Left ventricle myocardium inferior (tissue), 1 donor: ENCODE data around the gene SMPDL3A. TPM values are rescaled to one million over a fixed set of nuclear protein-coding genes. Genes with fewer than 3 reads are reported as not detected.

Experiments
- DNase-seq: peaks from one replicate; pipeline ENCODE4 v3.0.0-alpha.2; 2020
- H3K27ac ChIP-seq: fragments of 200-600 bp; replicated peaks from 2 replicates; pipeline ENCODE4 v1.8.0; 2021
- H3K27me3 ChIP-seq: fragments of 200-600 bp; 2 replicates; pipeline ENCODE4 v1.8.0; 2021; ENCODE audit warnings: low read depth
- H3K36me3 ChIP-seq: fragments of 200-600 bp; 2 replicates; pipeline ENCODE4 v1.8.0; 2021
- H3K4me1 ChIP-seq: fragments of 200-600 bp; 2 replicates; pipeline ENCODE4 v1.8.0; 2021
- H3K4me3 ChIP-seq: fragments of 200-600 bp; 2 replicates; pipeline ENCODE4 v1.8.0; 2021; ENCODE audit warnings: mild to moderate bottlenecking, moderate library complexity
- H3K9me3 ChIP-seq: fragments of 200-600 bp; replicated peaks from 2 replicates; pipeline ENCODE4 v1.8.0; 2021
- intact Hi-C: fragments of 100-400 bp; cut with micrococcal nuclease; formaldehyde crosslinking; loops from one replicate; pipeline ENCODE4 v1.11.0; 2022
- total RNA-seq: library from RNA; stranded (reverse); fragmentation: NEBNext Ultra II Directional; extraction: Animal tissue kit (Norgen Biotek cat#: 25700); gene quantifications from one replicate; pipeline ENCODE4 v1.2.1, GENCODE V29; 2021
- TF ChIP-seq, protein P1 (sequence below): fragments of 200-600 bp; IDR thresholded peaks from 2 replicates; pipeline ENCODE4 v1.8.0; 2021; ENCODE audit warnings: antibody characterized with exemption, mild to moderate bottlenecking, borderline replicate concordance
- donor health status: DM: no; HTN: yes; CAD: no; lungs with severe emphysema.

SMPDL3A gene
- total RNA-seq, 1 donor from 2014 or later, result 3.8 TPM

DNA sequence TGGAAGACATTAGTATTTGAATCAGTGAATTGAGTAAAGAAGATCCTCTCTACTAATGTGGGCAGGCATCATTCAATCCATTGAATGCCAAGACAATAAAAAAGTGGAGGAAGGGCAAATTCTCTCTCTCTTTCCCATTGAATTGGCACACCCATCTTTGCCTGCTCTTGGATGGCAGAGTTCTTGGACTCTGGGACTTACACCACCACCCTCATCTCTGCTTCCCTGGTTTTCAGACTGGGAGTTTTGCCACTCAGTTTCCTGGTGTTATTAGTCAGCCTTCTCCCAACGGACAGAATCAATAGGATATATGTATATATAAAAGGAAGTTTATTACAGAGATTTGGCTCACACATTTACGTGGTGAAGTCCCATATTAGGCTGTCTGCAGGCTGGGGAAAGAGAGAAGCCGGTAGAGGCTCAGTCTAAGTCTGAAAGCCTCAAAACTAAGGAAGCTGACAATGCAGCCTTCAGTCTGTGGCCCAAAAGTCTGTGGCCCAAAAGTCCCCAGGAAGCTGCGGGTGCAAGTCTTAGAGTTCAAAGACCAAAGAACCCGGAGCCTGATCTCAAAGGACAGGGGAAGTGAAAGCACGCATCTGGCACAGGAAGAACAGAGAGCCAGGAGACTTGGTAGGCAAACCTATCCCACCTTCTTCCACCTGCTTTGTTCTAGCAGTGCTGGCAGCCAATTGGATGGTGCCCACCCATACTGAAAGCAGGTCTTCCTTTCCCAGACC, 64.4 kb downstream of the SMPDL3A start:
- intact Hi-C loops, result no loop called here
- Histone ChIP-seq H3K4me3 (no peak overlapping the region), H3K4me1 (no peaks in the 10 kb centered on the region), H3K27me3 (peaks cover 30% of the 10 kb centered on the region), H3K27ac (no peak overlapping the region), H3K9me3 (no peaks in the 10 kb centered on the region), H3K36me3 (no peaks in the 10 kb centered on the region)
- TF ChIP-seq, protein P1, sequence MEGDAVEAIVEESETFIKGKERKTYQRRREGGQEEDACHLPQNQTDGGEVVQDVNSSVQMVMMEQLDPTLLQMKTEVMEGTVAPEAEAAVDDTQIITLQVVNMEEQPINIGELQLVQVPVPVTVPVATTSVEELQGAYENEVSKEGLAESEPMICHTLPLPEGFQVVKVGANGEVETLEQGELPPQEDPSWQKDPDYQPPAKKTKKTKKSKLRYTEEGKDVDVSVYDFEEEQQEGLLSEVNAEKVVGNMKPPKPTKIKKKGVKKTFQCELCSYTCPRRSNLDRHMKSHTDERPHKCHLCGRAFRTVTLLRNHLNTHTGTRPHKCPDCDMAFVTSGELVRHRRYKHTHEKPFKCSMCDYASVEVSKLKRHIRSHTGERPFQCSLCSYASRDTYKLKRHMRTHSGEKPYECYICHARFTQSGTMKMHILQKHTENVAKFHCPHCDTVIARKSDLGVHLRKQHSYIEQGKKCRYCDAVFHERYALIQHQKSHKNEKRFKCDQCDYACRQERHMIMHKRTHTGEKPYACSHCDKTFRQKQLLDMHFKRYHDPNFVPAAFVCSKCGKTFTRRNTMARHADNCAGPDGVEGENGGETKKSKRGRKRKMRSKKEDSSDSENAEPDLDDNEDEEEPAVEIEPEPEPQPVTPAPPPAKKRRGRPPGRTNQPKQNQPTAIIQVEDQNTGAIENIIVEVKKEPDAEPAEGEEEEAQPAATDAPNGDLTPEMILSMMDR, result no peak
- no peak for DNase-seq

Other genes starting within 250 kb of the SMPDL3A start
- 0.30 TPM for gene PKIB, start 178.9 kb upstream of the SMPDL3A start, total RNA-seq
- not detected for gene FABP7, start 9.5 kb upstream of the SMPDL3A start, total RNA-seq
- gene CLVS2, start 207.0 kb downstream of the SMPDL3A start, total RNA-seq, result 0.05 TPM